GM21737 (cell line): ENCODE results near the gene SIX3.

Experiments
- ATAC-seq: cut with Tn5 transposase; IDR thresholded peaks from one replicate; pipeline ENCODE4 v1.9.1; 2021; ENCODE audit warnings: mild to moderate bottlenecking, moderate library complexity; ENCODE audit not compliant: unreplicated experiment

Gene SIX3

GRCh38 chr2:44930274-44931197 is 11.0 kb upstream of the SIX3 start:
- no peak for ATAC-seq

GRCh38 chr2:44931198-44931780 is 10.2 kb upstream of the SIX3 start:
- ATAC-seq: no peak

GRCh38 chr2:44932079-44932478 is 9.4 kb upstream of the SIX3 start:
- ATAC-seq: no peak

GRCh38 chr2:44932564-44933392 is 8.7 kb upstream of the SIX3 start:
- ATAC-seq: no peak

- ATAC-seq: no peak
Observed at GRCh38 chr2:44933434-44933951, 8.0 kb upstream of the SIX3 start.

- ATAC-seq: no peak
Observed at GRCh38 chr2:44934038-44934982, 7.2 kb upstream of the SIX3 start.

GRCh38 chr2:44934983-44935728 is 6.3 kb upstream of the SIX3 start:
- ATAC-seq: no peak

GRCh38 chr2:44935729-44936098 is 5.8 kb upstream of the SIX3 start:
- no peak for ATAC-seq

- no peak for ATAC-seq
Observed at GRCh38 chr2:44936275-44936674, 5.2 kb upstream of the SIX3 start.

GRCh38 chr2:44936715-44937687 is 4.5 kb upstream of the SIX3 start:
- ATAC-seq: no peak

GRCh38 chr2:44937688-44938240 is 3.7 kb upstream of the SIX3 start:
- no peak for ATAC-seq

GRCh38 chr2:44938287-44939105 is 3.0 kb upstream of the SIX3 start:
- no peak for ATAC-seq

GRCh38 chr2:44939106-44940048 is 2.1 kb upstream of the SIX3 start:
- ATAC-seq: no peak

GRCh38 chr2:44940049-44940494 is 1.4 kb upstream of the SIX3 start:
- ATAC-seq: no peak

- no peak for ATAC-seq
Observed at GRCh38 chr2:44940732-44941464, 604 bp upstream of the SIX3 start.
